Measurements from ENCODE around the gene EIF4G3.

GRCh38 chr1:20998826-20999225 lies 177.9 kb downstream of the EIF4G3 start:
- TF ChIP-seq CTCF (conservative IDR thresholded peaks at IDR 0.05) = no peak
- no peak for TF ChIP-seq ZFX (IDR thresholded peaks at IDR 0.05)

All from C4-2B (cell line).